Smooth muscle cell of the coronary artery (primary cell): ENCODE measurements around the gene LILRA2. TPM values are rescaled to one million over a fixed set of nuclear protein-coding genes. Genes with fewer than 3 reads are reported as not detected.

Experiments used
- total RNA-seq: library from RNA; depleted of rRNA; stranded (reverse); fragments of >200 nt; gene quantifications from 2 replicates; pipeline ENCODE4 v1.2.3, GENCODE V29; 2014; ENCODE audit warnings: low replicate concordance

The LILRA2 gene
- not detected in 2 replicates for total RNA-seq

DNA sequence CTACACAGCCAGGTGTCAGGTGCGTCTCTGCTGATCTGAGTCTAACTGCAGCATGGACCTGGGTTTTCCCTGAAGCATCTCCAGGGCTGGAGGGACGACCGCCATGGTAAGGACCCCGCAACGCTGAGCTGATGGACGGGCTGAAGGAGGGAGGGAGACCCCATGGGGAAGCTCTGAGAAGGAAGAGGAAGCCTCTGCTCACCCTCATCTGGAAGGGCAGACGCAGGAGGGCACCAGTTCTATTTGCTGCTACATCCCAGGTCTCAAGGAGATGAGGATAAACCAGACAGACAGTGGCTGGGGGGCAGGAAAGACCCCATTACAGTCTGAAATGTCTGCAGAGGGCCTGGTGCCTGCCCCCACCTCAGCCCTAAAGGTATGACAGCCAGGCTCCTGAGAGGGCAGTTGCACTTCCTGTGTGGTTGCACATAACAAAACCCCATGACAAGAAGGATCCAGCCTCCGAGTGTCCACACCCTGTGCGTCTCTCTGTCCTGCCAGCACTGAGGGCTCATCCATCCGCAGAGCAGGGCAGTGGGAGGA lies at the start of gene LILRA2:
TSS of gene LILRA2 (plus strand) at position 461 of the 543 bp plus-strand sequence. CDS start 89 bp downstream, outside the sequence.

GRCh38 chr19:54593445-54593844 lies 19.9 kb downstream of the LILRA2 start, which contains the start of gene LILRA1:
TSS of gene LILRA1 (plus strand) at chr19:54593632. CDS start at chr19:54594245, 613 bp downstream.

DNA sequence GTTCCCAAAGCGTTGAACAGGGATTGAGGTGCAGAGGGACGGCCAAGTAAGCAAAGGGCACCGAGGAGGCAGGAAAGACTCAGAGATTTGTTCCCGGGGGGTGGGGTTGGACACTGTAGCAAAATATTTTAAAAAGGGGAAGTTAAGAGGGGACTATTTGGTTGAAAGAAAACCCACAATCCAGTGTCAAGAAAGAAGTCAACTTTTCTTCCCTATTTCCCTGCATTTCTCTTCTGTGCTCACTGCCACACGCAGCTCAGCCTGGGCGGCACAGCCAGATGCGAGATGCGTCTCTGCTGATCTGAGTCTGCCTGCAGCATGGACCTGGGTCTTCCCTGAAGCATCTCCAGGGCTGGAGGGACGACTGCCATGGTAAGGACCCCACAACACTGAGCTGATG lies 56.7 kb downstream of the LILRA2 start, which contains the start of gene LILRB1:
TSS of gene LILRB1 (plus strand) at position 223 of the 400 bp plus-strand sequence. CDS start 590 bp downstream, outside the sequence.

Other genes with a start within 250 kb of the LILRA2 start
- not detected in 2 replicates for gene LILRA4, start 234.6 kb upstream of the LILRA2 start, total RNA-seq
- not detected in 2 replicates for gene LAIR1, start 208.9 kb upstream of the LILRA2 start, total RNA-seq
- gene TTYH1, start 158.3 kb upstream of the LILRA2 start, total RNA-seq = not detected in 2 replicates
- 36.5 and 53.7 TPM in 2 replicates for gene LENG8, start 124.6 kb upstream of the LILRA2 start, total RNA-seq
- gene LENG9, start 110.0 kb upstream of the LILRA2 start, total RNA-seq = 5.4 and 14.1 TPM in 2 replicates
- 2.9 and 41.0 TPM in 2 replicates for gene CDC42EP5, start 100.5 kb upstream of the LILRA2 start, total RNA-seq
- gene LAIR2, start 71.0 kb upstream of the LILRA2 start, total RNA-seq = not detected in 2 replicates
- not detected in 2 replicates for gene LILRA1, start 19.8 kb downstream of the LILRA2 start, total RNA-seq
- gene LILRB1, start 56.7 kb downstream of the LILRA2 start, total RNA-seq = not detected in 2 replicates
- not detected in 2 replicates for gene LILRB4, start 89.2 kb downstream of the LILRA2 start, total RNA-seq
- not detected in 2 replicates for gene KIR3DL3, start 150.7 kb downstream of the LILRA2 start, total RNA-seq
- gene KIR2DL3, start 164.7 kb downstream of the LILRA2 start, total RNA-seq = not detected in 2 replicates
- not detected in 2 replicates for gene KIR2DL1, start 196.0 kb downstream of the LILRA2 start, total RNA-seq
- gene KIR2DL4, start 229.8 kb downstream of the LILRA2 start, total RNA-seq = not detected in 2 replicates
- gene KIR3DL1, start 242.7 kb downstream of the LILRA2 start, total RNA-seq = not detected in 2 replicates